Ishikawa (cell line): ENCODE results near the gene PRKN.

Experiments used
- CEBPB ChIP-seq: IDR thresholded peaks from 2 replicates; pipeline ENCODE4 v1.6.1; 2012
- CREB1 ChIP-seq: IDR thresholded peaks from 2 replicates; pipeline ENCODE4 v1.6.1; 2012; ENCODE audit warnings: low read depth
- EGR1 ChIP-seq: IDR thresholded peaks from 2 replicates; pipeline ENCODE4 v1.6.1; 2012
- EP300 ChIP-seq: IDR thresholded peaks from 2 replicates; pipeline ENCODE4 v1.6.1; 2012; ENCODE audit warnings: borderline replicate concordance
- FOXM1 ChIP-seq: IDR thresholded peaks from 2 replicates; pipeline ENCODE4 v1.6.1; 2012; ENCODE audit warnings: low read depth, borderline replicate concordance
- MAX ChIP-seq: IDR thresholded peaks from 2 replicates; pipeline ENCODE4 v1.6.1; 2012
- NFIC ChIP-seq: IDR thresholded peaks from 2 replicates; pipeline ENCODE4 v1.6.1; 2012
- RAD21 ChIP-seq: IDR thresholded peaks from 2 replicates; pipeline ENCODE4 v1.6.1; 2012; ENCODE audit warnings: low read depth
- REST ChIP-seq: IDR thresholded peaks from 2 replicates; pipeline ENCODE4 v1.6.1; 2012; ENCODE audit warnings: low read depth, mild to moderate bottlenecking
- TAF1 ChIP-seq: IDR thresholded peaks from 2 replicates; pipeline ENCODE4 v1.6.1; 2012; ENCODE audit warnings: low read depth, mild to moderate bottlenecking
- TCF12 ChIP-seq: IDR thresholded peaks from 2 replicates; pipeline ENCODE4 v1.6.1; 2012; ENCODE audit warnings: low read depth
- TEAD4 ChIP-seq: IDR thresholded peaks from 2 replicates; pipeline ENCODE4 v1.6.1; 2012
- YY1 ChIP-seq: IDR thresholded peaks from 2 replicates; pipeline ENCODE4 v1.6.1; 2012; ENCODE audit warnings: low read depth
- ZBTB7A ChIP-seq: IDR thresholded peaks from 2 replicates; pipeline ENCODE4 v1.6.1; 2012; ENCODE audit warnings: low read depth
- TF ChIP-seq, protein P1 (sequence below): IDR thresholded peaks from 2 replicates; pipeline ENCODE4 v1.6.1; 2012

Gene PRKN

GRCh38 chr6:161583584-161583983, 1144.0 kb downstream of the PRKN start:
- TF ChIP-seq ZBTB7A (no peak), YY1 (no peak), NFIC (no peak), FOXM1 (no peak)

DNA sequence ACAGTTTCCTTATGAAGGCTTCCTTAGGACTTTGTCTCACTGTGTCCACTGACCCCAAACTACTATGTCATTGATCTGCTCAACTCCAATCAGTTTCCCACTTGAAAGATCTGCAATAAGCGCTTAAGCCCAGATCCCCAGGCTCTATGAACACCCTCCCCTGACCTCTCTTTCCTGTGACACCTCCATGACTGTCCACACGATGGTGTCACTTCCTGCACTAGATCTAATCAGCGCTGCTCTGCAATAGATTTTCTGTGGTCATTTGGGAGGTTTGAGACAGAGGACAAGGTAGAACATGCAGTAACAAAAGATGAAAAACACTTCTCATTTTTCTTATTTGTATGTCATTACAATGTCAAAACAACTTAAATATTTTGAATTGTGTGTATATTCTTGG, 1149.1 kb downstream of the PRKN start:
- TF ChIP-seq, protein P1, sequence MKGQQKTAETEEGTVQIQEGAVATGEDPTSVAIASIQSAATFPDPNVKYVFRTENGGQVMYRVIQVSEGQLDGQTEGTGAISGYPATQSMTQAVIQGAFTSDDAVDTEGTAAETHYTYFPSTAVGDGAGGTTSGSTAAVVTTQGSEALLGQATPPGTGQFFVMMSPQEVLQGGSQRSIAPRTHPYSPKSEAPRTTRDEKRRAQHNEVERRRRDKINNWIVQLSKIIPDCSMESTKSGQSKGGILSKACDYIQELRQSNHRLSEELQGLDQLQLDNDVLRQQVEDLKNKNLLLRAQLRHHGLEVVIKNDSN, result no peak
- no peak for TF ChIP-seq REST
- no peak for TF ChIP-seq ZBTB7A
- no peak for TF ChIP-seq CEBPB
- TF ChIP-seq TEAD4, result no peak

DNA sequence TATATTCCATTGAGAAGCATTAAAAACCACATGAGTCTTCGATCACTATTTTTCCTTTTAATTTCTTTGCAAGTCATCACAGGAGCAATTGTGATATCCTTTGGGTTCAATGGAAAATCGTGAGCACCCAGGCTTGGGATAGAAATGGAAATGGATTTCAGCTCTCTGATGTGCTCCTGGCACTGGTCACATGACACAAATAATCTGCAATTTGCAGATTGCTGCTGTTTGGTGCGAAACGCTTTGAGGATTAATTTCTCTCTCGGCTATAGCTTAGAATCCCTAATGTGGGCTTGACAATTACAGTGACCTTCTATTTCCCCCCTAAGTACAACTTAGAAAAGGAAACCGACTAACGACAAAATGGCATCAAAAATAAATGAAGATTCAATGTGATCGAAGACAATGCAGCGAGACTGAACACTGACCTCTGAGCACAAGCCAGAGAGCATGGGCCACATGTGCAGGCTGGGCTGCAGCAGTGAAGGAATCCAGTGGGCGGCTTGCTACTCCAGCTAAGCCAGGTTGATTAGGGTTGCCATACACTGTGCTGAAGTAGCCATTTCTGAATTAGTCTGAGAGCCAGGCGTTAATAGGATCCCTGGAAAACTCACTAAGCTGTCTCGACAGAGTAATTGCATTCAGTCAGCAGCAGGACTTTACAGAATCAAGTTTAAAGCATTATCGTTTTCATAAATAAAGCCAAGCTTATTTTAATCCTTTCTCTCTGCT, 1151.9 kb downstream of the PRKN start:
- TF ChIP-seq TEAD4, result no peak
- no peak for TF ChIP-seq YY1
- no peak for TF ChIP-seq CREB1
- no peak for TF ChIP-seq FOXM1
- TF ChIP-seq EP300, result no peak
- TF ChIP-seq ZBTB7A, result no peak
- TF ChIP-seq NFIC, result no peak
- no peak for TF ChIP-seq RAD21
- no peak for TF ChIP-seq MAX
- no peak for TF ChIP-seq EGR1

GRCh38 chr6:161568885-161569456, 1158.6 kb downstream of the PRKN start:
- no peak for TF ChIP-seq ZBTB7A
- no peak for TF ChIP-seq TAF1
- no peak for TF ChIP-seq FOXM1
- TF ChIP-seq REST, result no peak
- no peak for TF ChIP-seq CEBPB
- TF ChIP-seq, protein P1, result no peak
- no peak for TF ChIP-seq NFIC
- TF ChIP-seq TEAD4, result no peak
- TF ChIP-seq EP300, result no peak
- TF ChIP-seq YY1, result no peak
- TF ChIP-seq CREB1, result no peak
- TF ChIP-seq RAD21, result no peak
- TF ChIP-seq TCF12, result no peak

DNA sequence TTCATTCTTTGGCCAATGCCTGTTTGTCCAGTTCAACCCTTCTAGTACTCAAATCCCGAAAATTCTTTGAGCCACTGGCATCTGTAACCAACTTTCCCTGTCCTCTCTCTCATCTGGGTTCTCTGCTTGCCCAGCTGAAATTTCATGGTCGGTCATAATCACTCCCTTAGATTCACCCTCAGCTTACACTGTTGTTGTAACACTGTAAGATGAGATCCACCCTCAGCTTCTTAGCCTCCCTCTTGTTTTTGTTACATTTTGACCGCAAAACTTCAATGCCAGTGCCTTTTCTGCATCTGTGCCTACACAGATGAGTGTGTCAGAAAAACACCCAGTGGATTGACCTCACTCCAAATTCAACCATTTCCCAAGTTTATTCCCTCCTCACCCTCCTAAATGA, 1162.6 kb downstream of the PRKN start:
- TF ChIP-seq TAF1 (no peak), NFIC (no peak)

DNA sequence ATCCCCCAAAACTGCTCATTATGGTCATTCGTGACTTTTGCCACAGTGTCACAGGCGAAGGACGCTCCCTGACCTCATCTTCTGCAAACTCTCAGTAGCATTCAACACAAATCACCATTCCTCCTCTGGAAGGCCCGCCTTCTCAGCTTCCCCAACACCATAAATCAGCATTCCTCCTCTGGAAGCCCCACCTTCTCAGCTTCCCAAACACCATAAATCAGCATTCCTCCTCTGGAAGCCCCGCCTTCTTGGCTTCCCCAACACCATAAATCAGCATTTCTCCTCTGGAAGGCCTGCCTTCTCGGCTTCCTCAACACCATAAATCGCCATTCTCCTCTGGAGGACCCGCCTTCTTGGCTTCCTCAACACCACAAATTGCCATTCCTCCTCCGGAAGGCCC, 1165.7 kb downstream of the PRKN start:
- no peak for TF ChIP-seq ZBTB7A
- peak; percentile 87 for TF ChIP-seq TEAD4

- no peak for TF ChIP-seq ZBTB7A
- peak; percentile 20 for TF ChIP-seq RAD21
These were observed 1170.0 kb downstream of the PRKN start for GRCh38 chr6:161557333-161558107.
